Osteoblast (primary cell): Measurements from ENCODE around the gene SPECC1. TPM values are rescaled to one million over a fixed set of nuclear protein-coding genes. Genes with fewer than 3 reads are reported as not detected.
A peak's percentile ranks its signal among the peaks of the same experiment; 100 is the strongest.

ENCODE experiments used
- DNase-seq: peaks from one replicate; pipeline ENCODE4 v3.0.0; 2011; ENCODE audit warnings: low spot score, mixed read lengths; ENCODE audit not compliant: insufficient read length; ENCODE audit errors: missing footprints
- H2AFZ ChIP-seq: 2 replicates; pipeline ENCODE4 v1.6.0; 2011; ENCODE audit warnings: mild to moderate bottlenecking, low read length
- H3K27ac ChIP-seq: 2 replicates; pipeline ENCODE4 v1.5.1; 2011; ENCODE audit warnings: mild to moderate bottlenecking, low read depth, low read length, moderate library complexity
- H3K27me3 ChIP-seq: 2 replicates; pipeline ENCODE4 v1.6.0; 2012; ENCODE audit warnings: mild to moderate bottlenecking, control low read depth, inconsistent platforms, low read length, moderate library complexity; ENCODE audit not compliant: insufficient read depth
- H3K36me3 ChIP-seq: 2 replicates; pipeline ENCODE4 v1.5.1; 2011; ENCODE audit warnings: mild to moderate bottlenecking, low read length, control low read depth, moderate library complexity; ENCODE audit not compliant: insufficient read depth
- H3K4me1 ChIP-seq: 2 replicates; pipeline ENCODE4 v1.5.1; 2011; ENCODE audit warnings: mild to moderate bottlenecking, low read length, control low read depth, moderate library complexity; ENCODE audit not compliant: insufficient read depth
- H3K4me2 ChIP-seq: 2 replicates; pipeline ENCODE4 v1.6.0; 2011; ENCODE audit warnings: mild to moderate bottlenecking, low read length; ENCODE audit not compliant: insufficient read depth
- H3K4me3 ChIP-seq: fragments of 200-600 bp; sonication (generic); 3 replicates; pipeline ENCODE4 v1.5.1; 2012; ENCODE audit warnings: mild to moderate bottlenecking, low read length, inconsistent platforms; ENCODE audit not compliant: insufficient read depth
- H3K79me2 ChIP-seq: 2 replicates; pipeline ENCODE4 v1.6.0; 2012; ENCODE audit warnings: mild to moderate bottlenecking, low read length, control low read depth, inconsistent platforms; ENCODE audit not compliant: insufficient read depth
- H3K9me3 ChIP-seq: 2 replicates; pipeline ENCODE4 v1.5.1; 2011; ENCODE audit warnings: low read depth, low read length, control low read depth
- H4K20me1 ChIP-seq: 2 replicates; pipeline ENCODE4 v1.6.0; 2012; ENCODE audit warnings: mild to moderate bottlenecking, low read length, control low read depth; ENCODE audit not compliant: insufficient read depth
- total RNA-seq: library from RNA; depleted of rRNA; stranded (reverse); fragments of >200 nt; gene quantifications from 2 replicates; pipeline ENCODE4 v1.2.3, GENCODE V29; 2012
- TF ChIP-seq, protein P1 (sequence below): IDR thresholded peaks from 2 replicates; pipeline ENCODE4 v1.5.1; 2011; ENCODE audit warnings: mild to moderate bottlenecking, low read depth, low read length, moderate library complexity; ENCODE audit errors: extremely low read depth

SPECC1 gene
- total RNA-seq, 1 donor, result 155 TPM

DNA sequence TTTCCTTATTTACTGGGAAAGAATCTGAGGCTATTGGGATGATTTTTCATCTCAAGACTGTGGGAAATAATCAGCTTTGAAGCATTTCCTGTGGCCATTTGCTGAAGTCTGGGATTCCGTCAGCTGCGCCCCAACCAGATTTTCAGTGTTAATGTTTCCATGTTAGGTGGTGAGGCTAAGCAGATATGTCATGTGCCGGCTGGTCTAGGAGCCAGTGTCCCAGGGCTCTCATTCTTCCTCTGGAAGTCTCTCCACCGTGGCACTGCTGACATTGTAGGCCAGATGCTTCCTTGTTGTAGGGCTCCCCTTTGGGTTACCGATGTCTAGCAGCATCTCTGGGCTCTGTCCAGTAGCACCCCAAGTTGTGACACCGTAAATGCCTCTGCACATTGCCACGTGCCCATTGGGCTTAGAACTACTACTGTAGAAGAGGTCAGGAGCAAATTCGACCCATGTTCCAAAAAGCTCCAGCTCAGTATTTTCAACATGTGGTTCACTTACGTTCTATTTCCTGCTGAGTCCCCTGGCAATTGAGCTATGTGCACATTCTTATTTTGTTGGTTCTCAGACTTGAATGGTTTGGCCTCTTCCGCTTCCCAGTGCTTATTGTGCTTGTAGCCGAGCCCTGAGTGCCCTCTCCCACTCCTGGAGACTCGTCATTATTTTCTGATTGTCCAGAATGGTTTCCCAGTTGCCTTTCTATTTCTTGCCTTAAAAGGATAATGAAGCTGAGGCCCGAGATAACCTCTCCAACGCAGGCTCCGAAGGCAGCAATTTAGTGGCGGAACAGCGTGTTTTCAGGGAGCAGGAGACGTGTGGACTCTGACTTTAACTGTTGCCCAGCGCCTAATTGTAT, 82.2 kb downstream of the SPECC1 start:
- TF ChIP-seq, protein P1, sequence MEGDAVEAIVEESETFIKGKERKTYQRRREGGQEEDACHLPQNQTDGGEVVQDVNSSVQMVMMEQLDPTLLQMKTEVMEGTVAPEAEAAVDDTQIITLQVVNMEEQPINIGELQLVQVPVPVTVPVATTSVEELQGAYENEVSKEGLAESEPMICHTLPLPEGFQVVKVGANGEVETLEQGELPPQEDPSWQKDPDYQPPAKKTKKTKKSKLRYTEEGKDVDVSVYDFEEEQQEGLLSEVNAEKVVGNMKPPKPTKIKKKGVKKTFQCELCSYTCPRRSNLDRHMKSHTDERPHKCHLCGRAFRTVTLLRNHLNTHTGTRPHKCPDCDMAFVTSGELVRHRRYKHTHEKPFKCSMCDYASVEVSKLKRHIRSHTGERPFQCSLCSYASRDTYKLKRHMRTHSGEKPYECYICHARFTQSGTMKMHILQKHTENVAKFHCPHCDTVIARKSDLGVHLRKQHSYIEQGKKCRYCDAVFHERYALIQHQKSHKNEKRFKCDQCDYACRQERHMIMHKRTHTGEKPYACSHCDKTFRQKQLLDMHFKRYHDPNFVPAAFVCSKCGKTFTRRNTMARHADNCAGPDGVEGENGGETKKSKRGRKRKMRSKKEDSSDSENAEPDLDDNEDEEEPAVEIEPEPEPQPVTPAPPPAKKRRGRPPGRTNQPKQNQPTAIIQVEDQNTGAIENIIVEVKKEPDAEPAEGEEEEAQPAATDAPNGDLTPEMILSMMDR, result no peak
- Histone ChIP-seq H3K4me3 (peak overlapping the region; percentile 18), H3K9me3 (no peaks in the 10 kb centered on the region), H3K27ac (peak overlapping the region; percentile 81), H3K4me1 (peaks cover 23% of the 10 kb centered on the region), H3K36me3 (no peaks in the 10 kb centered on the region), H3K4me2 (peak overlapping the region; percentile 65), H3K27me3 (no peaks in the 10 kb centered on the region), H4K20me1 (no peaks in the 10 kb centered on the region), H3K79me2 (no peaks in the 10 kb centered on the region), H2AFZ (peak overlapping the region; percentile 87)
- peak; percentile 90 for DNase-seq

DNA sequence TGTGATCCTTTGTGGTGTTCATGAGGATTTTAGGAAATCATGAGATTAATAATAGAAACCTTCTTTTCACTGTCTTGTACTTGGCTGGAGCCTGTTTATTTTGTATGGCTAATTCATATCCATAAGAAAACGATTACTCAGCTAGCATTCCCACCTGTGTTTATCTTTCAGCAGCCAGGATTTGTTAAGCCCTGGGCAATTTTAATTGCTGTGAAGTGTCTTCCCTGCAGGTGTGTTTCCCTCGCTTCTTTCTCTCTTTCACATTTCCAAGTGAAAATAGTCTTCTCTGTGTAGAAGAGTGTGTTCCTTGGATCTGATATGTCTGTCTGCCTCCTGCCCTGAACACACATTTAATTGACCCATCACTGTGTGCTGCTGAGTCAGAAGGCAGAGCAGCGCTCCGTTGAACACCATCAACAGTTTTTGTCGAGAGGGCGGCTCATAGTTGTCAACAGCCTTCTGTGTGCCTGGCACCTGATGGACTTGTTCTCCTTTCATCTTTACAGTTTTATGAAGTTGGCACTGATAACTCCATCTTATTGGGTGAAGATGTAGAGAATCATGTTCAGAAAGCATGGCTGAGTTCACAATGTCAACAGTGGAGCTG, 83.2 kb downstream of the SPECC1 start:
- no peak for DNase-seq
- Histone ChIP-seq H2AFZ (no peak overlapping the region), H3K4me1 (peaks cover 23% of the 10 kb centered on the region), H3K9me3 (no peaks in the 10 kb centered on the region), H3K27ac (peak overlapping the region; percentile 81), H4K20me1 (no peaks in the 10 kb centered on the region), H3K4me2 (peak overlapping the region; percentile 65), H3K27me3 (no peaks in the 10 kb centered on the region), H3K36me3 (no peaks in the 10 kb centered on the region), H3K79me2 (no peaks in the 10 kb centered on the region), H3K4me3 (no peak overlapping the region)
- TF ChIP-seq, protein P1, result no peak

DNA sequence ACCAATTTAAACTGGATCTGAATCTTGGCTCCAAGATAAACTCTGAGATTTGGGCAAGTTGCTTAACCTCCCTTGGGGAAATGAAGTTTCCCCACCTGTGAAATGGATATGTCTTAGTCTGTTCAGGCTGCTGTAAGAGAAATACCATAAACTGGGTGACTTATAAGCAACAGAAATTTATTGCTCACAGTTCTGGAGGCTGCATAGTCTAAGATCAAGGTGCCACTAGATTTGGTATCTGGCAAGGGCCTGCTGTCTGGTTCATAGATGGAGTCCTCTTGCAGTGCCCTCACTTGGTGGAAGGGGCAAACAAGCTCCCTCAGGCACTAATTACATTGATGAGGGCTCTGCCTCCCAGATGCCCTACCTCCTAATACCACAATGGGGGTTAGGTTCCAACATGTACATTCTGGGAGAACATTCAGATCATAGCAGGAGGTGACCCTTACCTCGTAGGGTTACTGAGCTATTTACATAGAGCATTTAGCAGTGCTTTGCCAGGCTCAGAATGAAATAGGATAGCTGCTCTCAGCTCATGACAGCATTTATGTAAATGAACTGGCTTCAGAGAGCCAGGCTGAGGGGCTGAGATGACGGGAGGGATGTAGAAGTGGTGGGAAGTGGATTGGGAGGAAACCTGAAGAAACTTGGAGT, 83.9 kb downstream of the SPECC1 start:
- Histone ChIP-seq H3K4me2 (no peak overlapping the region), H3K36me3 (no peaks in the 10 kb centered on the region), H3K79me2 (no peaks in the 10 kb centered on the region), H3K27me3 (no peaks in the 10 kb centered on the region), H3K4me1 (peaks cover 23% of the 10 kb centered on the region), H3K4me3 (no peak overlapping the region), H2AFZ (no peak overlapping the region), H3K27ac (no peak overlapping the region), H4K20me1 (no peaks in the 10 kb centered on the region), H3K9me3 (no peaks in the 10 kb centered on the region)
- DNase-seq, result no peak
- TF ChIP-seq, protein P1, result no peak

DNA sequence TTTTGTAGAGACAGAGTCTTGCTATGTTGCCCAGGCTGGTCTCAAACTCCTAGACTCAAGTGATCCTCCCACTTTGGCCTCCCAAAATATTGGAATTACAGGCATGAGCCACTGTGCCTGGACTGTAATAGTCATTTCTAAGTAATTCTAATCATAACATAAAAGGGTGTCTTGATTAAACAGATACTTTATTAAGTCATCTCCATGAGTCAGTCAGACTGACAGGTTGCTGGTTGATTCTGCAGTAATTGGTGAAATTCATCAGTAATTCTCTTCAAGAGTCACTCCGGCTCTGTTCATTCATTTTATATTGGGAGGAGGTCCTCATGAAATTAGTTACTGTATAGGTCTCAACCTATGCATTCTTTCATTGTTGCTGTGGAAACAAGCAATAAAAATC, 85.6 kb downstream of the SPECC1 start:
- Histone ChIP-seq H3K27me3 (no peaks in the 10 kb centered on the region), H3K4me3 (no peak overlapping the region), H4K20me1 (no peaks in the 10 kb centered on the region), H3K4me1 (peaks cover 23% of the 10 kb centered on the region), H2AFZ (no peak overlapping the region), H3K36me3 (no peaks in the 10 kb centered on the region), H3K27ac (no peak overlapping the region), H3K9me3 (no peaks in the 10 kb centered on the region), H3K79me2 (no peaks in the 10 kb centered on the region), H3K4me2 (peak overlapping the region; percentile 71)
- no peak for DNase-seq
- TF ChIP-seq, protein P1, result no peak
